ENCODE measurements around the gene ISG15.
A peak's percentile ranks its signal among the peaks of the same experiment; 100 is the strongest.

Gene ISG15

DNA sequence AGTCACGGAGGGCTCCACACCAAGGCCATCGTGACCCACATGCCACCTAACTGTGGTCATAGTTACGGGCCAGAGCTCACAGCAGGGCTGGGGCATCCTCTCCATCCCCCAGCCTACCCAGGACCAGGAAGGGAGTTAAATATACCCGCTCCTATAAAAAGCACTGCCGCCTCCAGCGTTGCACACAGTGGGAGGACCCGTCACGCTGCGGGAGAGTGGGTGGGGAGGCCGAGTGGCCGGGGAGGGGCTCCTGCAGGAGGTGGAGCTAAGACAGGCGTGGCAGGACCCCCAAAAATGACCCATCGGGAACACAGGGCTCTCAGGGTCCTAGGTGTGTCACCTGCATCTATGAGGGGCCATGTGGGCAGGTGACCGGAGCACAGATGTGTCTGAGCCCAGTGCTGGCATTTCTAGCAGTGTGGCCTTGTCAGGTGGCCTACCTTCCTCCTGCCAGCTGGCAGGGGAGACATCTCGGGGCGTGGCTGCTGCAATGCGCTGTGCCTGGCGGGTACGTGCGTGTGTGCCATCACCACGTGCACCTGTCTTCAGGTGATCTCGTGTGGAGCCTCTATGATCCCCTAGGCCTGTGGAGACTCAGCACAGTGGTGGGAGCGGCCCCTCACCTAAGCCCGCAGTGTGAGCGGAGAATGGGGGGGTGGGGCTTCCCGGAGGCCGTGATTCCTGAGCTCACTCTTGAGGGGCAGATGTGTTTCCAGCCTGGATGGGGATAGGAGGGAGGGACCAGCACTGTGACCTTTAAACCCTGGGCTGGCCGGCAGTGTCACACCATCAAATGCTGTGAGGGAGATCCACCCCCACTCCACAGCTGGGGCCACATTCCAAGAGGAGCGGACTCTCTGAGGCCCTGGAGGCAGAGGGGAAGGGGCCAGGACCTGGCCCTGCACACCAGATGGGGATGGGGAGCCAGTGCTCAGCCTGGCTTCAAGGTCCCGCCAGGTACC lies 24.4 kb downstream of the ISG15 start:
- no peak for DNase-seq (ENCODE audit: low read depth)
- H3K4me3 ChIP-seq (ENCODE audit: low read depth, low read length), result no peak overlapping the region
- TF ChIP-seq, protein P1, sequence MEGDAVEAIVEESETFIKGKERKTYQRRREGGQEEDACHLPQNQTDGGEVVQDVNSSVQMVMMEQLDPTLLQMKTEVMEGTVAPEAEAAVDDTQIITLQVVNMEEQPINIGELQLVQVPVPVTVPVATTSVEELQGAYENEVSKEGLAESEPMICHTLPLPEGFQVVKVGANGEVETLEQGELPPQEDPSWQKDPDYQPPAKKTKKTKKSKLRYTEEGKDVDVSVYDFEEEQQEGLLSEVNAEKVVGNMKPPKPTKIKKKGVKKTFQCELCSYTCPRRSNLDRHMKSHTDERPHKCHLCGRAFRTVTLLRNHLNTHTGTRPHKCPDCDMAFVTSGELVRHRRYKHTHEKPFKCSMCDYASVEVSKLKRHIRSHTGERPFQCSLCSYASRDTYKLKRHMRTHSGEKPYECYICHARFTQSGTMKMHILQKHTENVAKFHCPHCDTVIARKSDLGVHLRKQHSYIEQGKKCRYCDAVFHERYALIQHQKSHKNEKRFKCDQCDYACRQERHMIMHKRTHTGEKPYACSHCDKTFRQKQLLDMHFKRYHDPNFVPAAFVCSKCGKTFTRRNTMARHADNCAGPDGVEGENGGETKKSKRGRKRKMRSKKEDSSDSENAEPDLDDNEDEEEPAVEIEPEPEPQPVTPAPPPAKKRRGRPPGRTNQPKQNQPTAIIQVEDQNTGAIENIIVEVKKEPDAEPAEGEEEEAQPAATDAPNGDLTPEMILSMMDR (IDR thresholded peaks at IDR 0.05; ENCODE audit: low read depth, low read length, missing control alignments), result no peak

DNA sequence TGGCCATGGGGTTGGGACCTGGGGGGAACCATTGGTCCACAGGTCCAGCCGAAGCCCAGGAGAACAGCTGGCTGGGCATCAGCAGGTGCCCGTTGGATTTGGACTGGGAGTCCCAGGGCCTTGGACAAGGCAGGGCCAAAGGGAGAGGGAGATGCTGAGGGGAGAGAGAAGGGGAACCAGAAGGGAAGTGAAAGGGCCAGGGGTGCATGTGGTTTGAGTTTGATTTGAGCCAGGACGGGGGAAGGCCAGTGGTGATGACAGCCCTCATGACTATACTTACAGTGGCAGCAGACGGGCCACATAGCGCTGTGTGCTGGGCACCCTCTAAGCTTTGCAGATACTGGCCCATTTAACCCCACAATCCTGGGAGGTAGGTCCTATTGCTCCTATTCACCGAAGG lies 25.4 kb downstream of the ISG15 start:
- DNase-seq (ENCODE audit: low read depth), result peak; percentile 59
- TF ChIP-seq, protein P1 (IDR thresholded peaks at IDR 0.05; ENCODE audit: low read depth, low read length, missing control alignments), result no peak
- no peak overlapping the region for H3K4me3 ChIP-seq (ENCODE audit: low read depth, low read length)

DNA sequence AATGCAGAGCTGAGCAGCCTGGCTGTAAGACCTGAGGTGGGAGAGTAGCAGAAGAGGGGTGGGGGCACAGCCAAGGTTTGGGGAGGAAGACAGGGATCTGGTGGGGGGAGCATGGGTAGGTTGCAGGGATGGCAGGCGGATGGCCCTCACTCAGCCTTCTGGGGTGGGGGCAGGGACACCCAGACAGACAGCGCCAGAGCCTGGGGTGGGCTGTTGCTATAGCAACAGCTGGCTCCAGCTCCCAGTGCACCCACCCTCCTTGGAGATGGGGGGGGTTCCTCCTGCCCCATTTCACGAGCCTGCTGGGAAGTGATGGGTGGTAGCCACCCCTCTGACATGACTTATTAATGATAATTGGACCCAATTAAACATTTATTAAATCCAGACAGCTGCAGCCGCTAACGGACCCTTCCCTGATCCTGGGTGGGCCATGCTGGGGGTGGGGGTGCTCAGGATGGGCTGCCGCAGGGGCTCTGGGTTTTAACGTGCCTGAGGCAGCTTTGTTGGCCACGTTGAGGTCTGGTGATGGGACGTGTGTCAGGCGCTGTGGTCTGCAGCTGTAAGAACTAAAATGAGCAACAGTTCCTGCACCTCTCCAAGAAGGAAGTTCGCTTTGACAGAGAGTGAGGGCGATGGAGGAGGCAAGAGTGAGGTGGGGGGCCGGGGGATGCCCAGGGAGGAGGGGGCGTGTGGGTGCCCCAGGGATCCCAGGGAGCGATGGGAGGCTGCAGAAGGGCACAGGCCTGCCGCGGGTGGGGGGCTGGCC lies 26.0 kb downstream of the ISG15 start:
- TF ChIP-seq, protein P1 (IDR thresholded peaks at IDR 0.05; ENCODE audit: low read depth, low read length, missing control alignments), result no peak
- no peak for DNase-seq (ENCODE audit: low read depth)
- no peak overlapping the region; the same call in 1 of the 2 replicates for H3K4me3 ChIP-seq (ENCODE audit: low read depth, low read length)

DNA sequence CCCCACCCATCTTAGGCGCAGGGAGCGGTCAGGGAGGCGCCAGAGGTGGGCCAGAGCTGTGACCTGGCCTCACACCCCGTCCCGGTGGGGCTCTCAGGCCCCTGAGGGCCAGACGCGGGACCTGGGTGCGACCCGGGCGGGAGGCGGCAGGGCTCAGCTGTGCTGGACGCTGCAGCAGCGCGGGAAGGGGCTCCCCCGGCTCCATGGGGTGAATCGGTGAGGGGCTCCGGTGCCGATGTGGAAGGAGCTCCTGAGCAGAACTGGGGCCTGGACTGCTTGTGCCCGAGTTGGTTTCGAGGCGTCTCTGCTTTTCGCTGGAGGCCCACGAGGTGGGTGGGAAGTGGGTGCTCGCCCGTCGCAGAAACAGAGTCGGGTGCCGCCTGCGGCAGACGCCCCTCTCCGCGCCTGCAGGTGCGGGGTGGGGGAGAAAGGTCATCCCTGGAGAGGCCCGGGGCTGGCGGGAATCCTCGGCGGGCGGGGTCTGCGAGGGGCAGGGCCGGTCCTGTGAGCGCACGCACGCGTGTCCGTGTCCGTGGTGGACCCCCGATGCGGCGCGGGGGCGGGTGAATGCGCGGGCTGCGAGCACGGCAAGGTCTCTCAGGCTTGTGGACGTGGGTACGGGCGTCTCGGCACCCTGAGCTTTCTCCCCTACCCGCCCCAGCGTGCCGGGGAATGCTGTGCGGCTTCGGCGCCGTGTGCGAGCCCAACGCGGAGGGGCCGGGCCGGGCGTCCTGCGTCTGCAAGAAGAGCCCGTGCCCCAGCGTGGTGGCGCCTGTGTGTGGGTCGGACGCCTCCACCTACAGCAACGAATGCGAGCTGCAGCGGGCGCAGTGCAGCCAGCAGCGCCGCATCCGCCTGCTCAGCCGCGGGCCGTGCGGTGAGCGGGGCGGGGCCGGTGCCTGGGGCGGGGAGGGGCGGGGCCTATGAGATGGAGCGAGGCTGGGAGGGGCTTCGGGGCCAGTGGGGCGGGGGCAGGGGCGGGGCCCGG lies 27.0 kb downstream of the ISG15 start:
- H3K4me3 ChIP-seq (ENCODE audit: low read depth, low read length), result peak overlapping the region; percentile 50
- DNase-seq (ENCODE audit: low read depth), result no peak
- TF ChIP-seq, protein P1 (IDR thresholded peaks at IDR 0.05; ENCODE audit: low read depth, low read length, missing control alignments), result no peak

DNA sequence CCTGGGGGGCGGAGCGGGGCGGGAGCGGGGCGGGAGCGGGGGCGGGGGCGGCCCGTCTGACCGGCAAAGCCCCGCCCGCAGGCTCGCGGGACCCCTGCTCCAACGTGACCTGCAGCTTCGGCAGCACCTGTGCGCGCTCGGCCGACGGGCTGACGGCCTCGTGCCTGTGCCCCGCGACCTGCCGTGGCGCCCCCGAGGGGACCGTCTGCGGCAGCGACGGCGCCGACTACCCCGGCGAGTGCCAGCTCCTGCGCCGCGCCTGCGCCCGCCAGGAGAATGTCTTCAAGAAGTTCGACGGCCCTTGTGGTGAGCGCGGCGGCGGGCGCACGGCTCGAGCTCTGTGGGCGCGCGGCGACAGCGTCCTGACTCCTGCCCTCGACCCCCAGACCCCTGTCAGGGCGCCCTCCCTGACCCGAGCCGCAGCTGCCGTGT lies 27.8 kb downstream of the ISG15 start:
- no peak overlapping the region for H3K4me3 ChIP-seq (ENCODE audit: low read depth, low read length)
- TF ChIP-seq, protein P1 (IDR thresholded peaks at IDR 0.05; ENCODE audit: low read depth, low read length, missing control alignments), result no peak
- DNase-seq (ENCODE audit: low read depth), result no peak

DNA sequence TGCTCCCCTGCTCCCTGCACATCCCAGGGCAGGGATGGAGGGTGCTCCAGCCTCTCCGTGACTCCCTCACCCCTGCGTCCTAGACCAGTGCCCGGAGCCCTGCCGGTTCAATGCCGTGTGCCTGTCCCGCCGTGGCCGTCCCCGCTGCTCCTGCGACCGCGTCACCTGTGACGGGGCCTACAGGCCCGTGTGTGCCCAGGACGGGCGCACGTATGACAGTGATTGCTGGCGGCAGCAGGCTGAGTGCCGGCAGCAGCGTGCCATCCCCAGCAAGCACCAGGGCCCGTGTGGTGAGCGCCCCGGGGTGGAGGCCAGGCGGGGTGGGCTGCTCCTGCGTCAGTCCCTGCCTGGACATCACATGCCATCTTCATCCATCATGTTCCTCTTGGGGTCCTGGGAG lies 28.6 kb downstream of the ISG15 start:
- no peak overlapping the region for H3K4me3 ChIP-seq (ENCODE audit: low read depth, low read length)
- TF ChIP-seq, protein P1 (IDR thresholded peaks at IDR 0.05; ENCODE audit: low read depth, low read length, missing control alignments), result no peak
- no peak for DNase-seq (ENCODE audit: low read depth)

Measured in GM12864 (cell line).